DOHH2 (cell line): ENCODE measurements around the gene KCNAB1.

Experiments
- H3F3A ChIP-seq: fragments of 200-600 bp; sonication (generic), shearing (Covaris generic); 2 replicates; pipeline ENCODE4 v1.6.0; 2016; ENCODE audit warnings: antibody characterized with exemption, mild to moderate bottlenecking; ENCODE audit not compliant: control insufficient read depth, insufficient read depth
- H3K27ac ChIP-seq: fragments of 200-600 bp; sonication (generic); 2 replicates; pipeline ENCODE4 v1.5.1; 2014; ENCODE audit warnings: low read depth, mild to moderate bottlenecking, low read length, moderate library complexity
- H3K27me3 ChIP-seq: fragments of 200-600 bp; sonication (generic); 2 replicates; pipeline ENCODE4 v1.6.1; 2014; ENCODE audit warnings: mild to moderate bottlenecking, low read length, mixed read lengths; ENCODE audit not compliant: control insufficient read depth
- H3K36me3 ChIP-seq: fragments of 200-600 bp; sonication (generic); 2 replicates; pipeline ENCODE4 v1.6.1; 2014; ENCODE audit warnings: mild to moderate bottlenecking, low read length, moderate library complexity, mixed read lengths; ENCODE audit not compliant: control insufficient read depth
- H3K4me1 ChIP-seq: fragments of 200-600 bp; sonication (generic); 2 replicates; pipeline ENCODE4 v1.6.1; 2014; ENCODE audit warnings: mild to moderate bottlenecking, low read length, mixed read lengths; ENCODE audit not compliant: control insufficient read depth
- H3K4me2 ChIP-seq: fragments of 200-600 bp; sonication (generic); 2 replicates; pipeline ENCODE4 v1.6.0; 2014; ENCODE audit warnings: mild to moderate bottlenecking, low read length, moderate library complexity
- H3K4me3 ChIP-seq: fragments of 200-600 bp; sonication (generic); 2 replicates; pipeline ENCODE4 v1.5.1; 2014; ENCODE audit warnings: mild to moderate bottlenecking, low read length, mixed read lengths
- H3K79me2 ChIP-seq: fragments of 200-600 bp; sonication (generic); 2 replicates; pipeline ENCODE4 v1.6.1; 2014; ENCODE audit warnings: mild to moderate bottlenecking, low read length, mixed read lengths; ENCODE audit not compliant: control insufficient read depth
- H3K9me2 ChIP-seq: fragments of 200-600 bp; sonication (generic); replicated peaks from 2 replicates; pipeline ENCODE4 v1.6.1; 2014; ENCODE audit warnings: mild to moderate bottlenecking, low read length, mixed read lengths; ENCODE audit not compliant: control insufficient read depth
- H3K9me3 ChIP-seq: fragments of 200-600 bp; sonication (generic); 2 replicates; pipeline ENCODE4 v1.6.1; 2014; ENCODE audit warnings: antibody characterized with exemption, low read length, mixed read lengths; ENCODE audit not compliant: control insufficient read depth, insufficient read depth
- H4K20me1 ChIP-seq: fragments of 200-600 bp; sonication (generic); 2 replicates; pipeline ENCODE4 v1.6.0; 2014; ENCODE audit warnings: low read depth, mild to moderate bottlenecking, antibody characterized with exemption, low read length, moderate library complexity; ENCODE audit not compliant: control insufficient read depth, insufficient read depth
- EZH2phosphoT487 ChIP-seq: fragments of 200-600 bp; sonication (generic); IDR thresholded peaks from 2 replicates; pipeline ENCODE4 v1.6.1; 2017; ENCODE audit warnings: borderline replicate concordance, mild to moderate bottlenecking, antibody characterized with exemption, low read length, moderate library complexity, mixed read lengths
- TF ChIP-seq, protein P1 (sequence below): fragments of 200-600 bp; sonication (generic); IDR thresholded peaks from one replicate; pipeline ENCODE4 v1.5.1; 2014; ENCODE audit warnings: antibody characterized with exemption, mild to moderate bottlenecking, low read depth, low read length; ENCODE audit not compliant: poor library complexity, severe bottlenecking

Gene KCNAB1

DNA sequence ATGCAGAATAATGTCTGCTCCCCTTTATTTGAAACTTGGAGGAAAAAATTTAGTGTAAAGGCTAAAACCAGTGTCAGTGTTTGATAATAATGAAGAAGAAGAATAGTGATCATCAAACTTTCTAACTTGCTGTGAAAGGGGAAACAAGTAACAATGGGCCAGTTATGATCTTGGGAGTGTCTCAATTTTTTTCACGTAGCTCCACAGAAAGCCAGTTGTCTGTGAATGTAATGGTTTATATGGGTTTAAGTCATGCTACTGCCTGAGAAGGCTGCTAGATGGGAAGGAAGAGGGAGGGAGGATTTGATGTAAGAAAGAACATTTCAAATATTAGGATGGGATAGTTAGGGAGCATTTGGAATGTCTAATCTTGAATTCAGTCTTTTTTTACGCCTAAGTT, 455.7 kb downstream of the KCNAB1 start:
- no peak overlapping the region for H3K4me3 ChIP-seq
- H3K27me3 ChIP-seq, result no peaks in the 10 kb centered on the region
- H3K79me2 ChIP-seq, result no peaks in the 10 kb centered on the region
- no peaks in the 10 kb centered on the region for H3K9me3 ChIP-seq
- no peaks in the 10 kb centered on the region for H3K9me2 ChIP-seq
- H3K36me3 ChIP-seq, result no peaks in the 10 kb centered on the region
- no peak overlapping the region for H3K4me2 ChIP-seq
- H3F3A ChIP-seq, result no peaks in the 10 kb centered on the region
- H3K4me1 ChIP-seq, result peaks cover 36% of the 10 kb centered on the region
- H4K20me1 ChIP-seq, result no peaks in the 10 kb centered on the region
- no peak for TF ChIP-seq EZH2phosphoT487
- no peak overlapping the region for H3K27ac ChIP-seq

DNA sequence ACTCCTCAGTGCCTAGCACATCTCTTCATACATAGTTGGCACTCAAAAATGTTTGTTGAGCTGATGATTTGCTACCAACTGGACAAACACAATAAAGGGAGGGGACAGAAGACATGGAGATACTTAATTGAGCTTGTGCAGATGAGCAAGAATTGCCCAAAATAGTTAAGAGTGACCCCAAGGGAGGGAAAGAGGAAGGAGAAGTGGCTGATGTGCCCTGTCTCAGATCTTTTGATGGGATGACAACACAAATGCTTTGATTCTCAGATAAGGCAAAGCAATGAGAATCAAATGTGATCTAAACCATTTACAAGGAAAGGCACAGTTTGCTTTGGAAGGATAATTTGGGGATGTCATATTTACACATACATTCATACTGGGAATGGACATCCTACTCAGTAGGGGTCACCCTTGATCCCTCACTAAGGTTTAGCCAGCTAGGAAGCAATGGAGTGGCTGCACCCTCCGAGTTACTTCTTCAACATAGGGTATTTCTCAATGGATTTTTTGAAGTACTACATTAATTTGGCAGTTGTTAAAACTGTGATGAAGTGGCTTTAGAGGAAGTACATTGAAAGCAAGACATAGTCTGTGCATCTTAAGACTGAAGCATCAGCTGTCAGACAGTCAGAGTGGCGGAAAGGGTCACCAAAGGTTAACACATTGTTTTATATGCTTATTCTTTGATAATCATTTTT, 456.4 kb downstream of the KCNAB1 start:
- no peaks in the 10 kb centered on the region for H3K27me3 ChIP-seq
- no peak overlapping the region for H3K4me3 ChIP-seq
- H3K9me3 ChIP-seq, result no peaks in the 10 kb centered on the region
- no peaks in the 10 kb centered on the region for H3K36me3 ChIP-seq
- TF ChIP-seq EZH2phosphoT487, result no peak
- TF ChIP-seq, protein P1, sequence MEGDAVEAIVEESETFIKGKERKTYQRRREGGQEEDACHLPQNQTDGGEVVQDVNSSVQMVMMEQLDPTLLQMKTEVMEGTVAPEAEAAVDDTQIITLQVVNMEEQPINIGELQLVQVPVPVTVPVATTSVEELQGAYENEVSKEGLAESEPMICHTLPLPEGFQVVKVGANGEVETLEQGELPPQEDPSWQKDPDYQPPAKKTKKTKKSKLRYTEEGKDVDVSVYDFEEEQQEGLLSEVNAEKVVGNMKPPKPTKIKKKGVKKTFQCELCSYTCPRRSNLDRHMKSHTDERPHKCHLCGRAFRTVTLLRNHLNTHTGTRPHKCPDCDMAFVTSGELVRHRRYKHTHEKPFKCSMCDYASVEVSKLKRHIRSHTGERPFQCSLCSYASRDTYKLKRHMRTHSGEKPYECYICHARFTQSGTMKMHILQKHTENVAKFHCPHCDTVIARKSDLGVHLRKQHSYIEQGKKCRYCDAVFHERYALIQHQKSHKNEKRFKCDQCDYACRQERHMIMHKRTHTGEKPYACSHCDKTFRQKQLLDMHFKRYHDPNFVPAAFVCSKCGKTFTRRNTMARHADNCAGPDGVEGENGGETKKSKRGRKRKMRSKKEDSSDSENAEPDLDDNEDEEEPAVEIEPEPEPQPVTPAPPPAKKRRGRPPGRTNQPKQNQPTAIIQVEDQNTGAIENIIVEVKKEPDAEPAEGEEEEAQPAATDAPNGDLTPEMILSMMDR, result no peak
- H3K79me2 ChIP-seq, result no peaks in the 10 kb centered on the region
- H3K4me1 ChIP-seq, result peaks cover 35% of the 10 kb centered on the region
- H3K27ac ChIP-seq, result no peak overlapping the region
- H4K20me1 ChIP-seq, result no peaks in the 10 kb centered on the region
- H3K4me2 ChIP-seq, result no peak overlapping the region
- no peaks in the 10 kb centered on the region for H3F3A ChIP-seq
- H3K9me2 ChIP-seq, result no peaks in the 10 kb centered on the region

DNA sequence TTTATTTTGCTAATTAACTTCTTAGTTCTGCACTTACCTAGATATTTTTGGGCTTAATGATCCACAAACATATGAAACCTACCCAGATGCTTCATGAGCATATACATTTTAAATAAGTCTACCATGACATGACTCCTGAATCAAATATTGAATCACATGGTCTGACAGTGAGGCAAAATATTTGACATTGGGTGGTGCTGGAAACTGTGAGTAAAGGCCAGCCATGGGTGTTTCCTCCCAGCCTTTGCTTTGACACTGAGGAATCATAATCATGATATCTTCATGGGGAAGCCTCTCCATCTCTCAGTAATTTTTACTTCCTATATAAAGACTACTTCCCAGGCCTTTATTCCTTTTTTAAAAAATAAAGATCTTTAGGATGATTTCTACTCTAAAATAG, 457.4 kb downstream of the KCNAB1 start:
- H3K36me3 ChIP-seq, result no peaks in the 10 kb centered on the region
- H3F3A ChIP-seq, result no peaks in the 10 kb centered on the region
- H3K4me3 ChIP-seq, result no peak overlapping the region
- no peak overlapping the region for H3K4me2 ChIP-seq
- no peaks in the 10 kb centered on the region for H3K79me2 ChIP-seq
- no peaks in the 10 kb centered on the region for H3K27me3 ChIP-seq
- no peak overlapping the region for H3K27ac ChIP-seq
- H3K4me1 ChIP-seq, result peaks cover 44% of the 10 kb centered on the region
- H3K9me3 ChIP-seq, result no peaks in the 10 kb centered on the region
- no peaks in the 10 kb centered on the region for H3K9me2 ChIP-seq
- no peaks in the 10 kb centered on the region for H4K20me1 ChIP-seq
- no peak for TF ChIP-seq EZH2phosphoT487
- TF ChIP-seq, protein P1, result no peak

DNA sequence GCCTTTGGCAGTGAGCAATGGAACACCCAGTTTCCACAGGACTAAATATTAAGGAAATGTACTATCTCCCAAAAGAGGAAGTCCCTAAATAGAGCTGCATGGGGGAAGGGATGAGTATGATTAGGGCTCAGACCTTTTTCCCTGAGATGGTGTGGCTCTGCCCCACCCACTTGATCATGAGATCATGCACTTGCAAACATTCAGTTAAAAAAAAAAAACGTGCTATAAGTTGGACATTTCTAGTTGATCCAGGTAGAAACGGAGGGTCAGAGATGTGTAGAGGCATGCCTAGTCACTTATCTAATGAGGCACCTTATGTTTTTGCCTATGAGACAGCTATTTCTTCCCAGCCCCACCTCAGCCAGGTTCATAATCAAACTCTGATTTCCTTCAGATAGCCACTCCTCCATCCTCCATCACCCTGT, 459.1 kb downstream of the KCNAB1 start:
- H3K4me3 ChIP-seq, result peak overlapping the region; percentile 20
- no peaks in the 10 kb centered on the region for H3K36me3 ChIP-seq
- no peaks in the 10 kb centered on the region for H3K9me3 ChIP-seq
- no peak overlapping the region for H3K27ac ChIP-seq
- H3K79me2 ChIP-seq, result no peaks in the 10 kb centered on the region
- H3K9me2 ChIP-seq, result no peaks in the 10 kb centered on the region
- peaks cover 60% of the 10 kb centered on the region for H3K4me1 ChIP-seq
- H3K27me3 ChIP-seq, result no peaks in the 10 kb centered on the region
- peak overlapping the region; percentile 31 for H3K4me2 ChIP-seq
- no peaks in the 10 kb centered on the region for H3F3A ChIP-seq
- no peak for TF ChIP-seq EZH2phosphoT487
- TF ChIP-seq, protein P1, result no peak
- no peaks in the 10 kb centered on the region for H4K20me1 ChIP-seq
